ENCODE measurements around the gene NRXN2. TPM values are rescaled to one million over a fixed set of nuclear protein-coding genes. Genes with fewer than 3 reads are reported as not detected.
A peak's percentile ranks its signal among the peaks of the same experiment; 100 is the strongest.

Gene NRXN2
- total and polyA plus RNA-seq, 2 of the 13 experiments (the other 11 are each of a cell fraction or from before 2014, with no cell fraction given) = not detected

GRCh38 chr11:64762277-64762673, 39.3 kb upstream of the NRXN2 start (continued):
- TF ChIP-seq SP1 (IDR thresholded peaks at IDR 0.05) (no peak), SP1 (CRISPR knock-in tag; IDR thresholded peaks at IDR 0.05) (no peak), ZNF616 (CRISPR knock-in tag; IDR thresholded peaks at IDR 0.05; ENCODE audit: low read depth) (no peak), HCFC1 (IDR thresholded peaks at IDR 0.05; ENCODE audit: low read depth, low read length) (no peak), POLR2A (IDR thresholded peaks at IDR 0.05; ENCODE audit: insufficient read depth in 1 of 2, low read depth in 2 of 2, low read length in 2 of 2) (peak in 1 of 2 experiments; percentile 52; a peak in 1 of 4 replicates), HOMEZ (CRISPR knock-in tag; IDR thresholded peaks at IDR 0.05; ENCODE audit: low read depth) (no peak), GMEB2 (CRISPR knock-in tag; IDR thresholded peaks at IDR 0.05; ENCODE audit: low read depth) (no peak), ZMAT3 (CRISPR knock-in tag; conservative IDR thresholded peaks at IDR 0.05) (no peak), POLR2G (IDR thresholded peaks at IDR 0.05; ENCODE audit: low read depth, low read length) (peak; percentile 61), DR1 (CRISPR knock-in tag; IDR thresholded peaks at IDR 0.05) (no peak), BRF2 (CRISPR knock-in tag; IDR thresholded peaks at IDR 0.05) (no peak), ATAD3A (CRISPR knock-in tag; IDR thresholded peaks at IDR 0.05) (no peak), ELF1 (CRISPR knock-in tag; IDR thresholded peaks at IDR 0.05) (no peak), CSRNP2 (CRISPR knock-in tag; conservative IDR thresholded peaks at IDR 0.05; ENCODE audit: low read depth) (no peak), RBM22 (optimal IDR thresholded peaks at IDR 0.05; ENCODE audit: low read length) (peak; percentile 83), CCDC6 (CRISPR knock-in tag; IDR thresholded peaks at IDR 0.05) (no peak), HMG20A (CRISPR knock-in tag; IDR thresholded peaks at IDR 0.05; ENCODE audit: borderline replicate concordance) (no peak), ATF1 (CRISPR knock-in tag; IDR thresholded peaks at IDR 0.05) (no peak), AGO2 (optimal IDR thresholded peaks at IDR 0.05; ENCODE audit: low read depth, low read length) (peak; percentile 60), HNRNPH1 (optimal IDR thresholded peaks at IDR 0.05; ENCODE audit: low read depth, low read length) (no peak)
- TF ChIP-seq, protein P1, sequence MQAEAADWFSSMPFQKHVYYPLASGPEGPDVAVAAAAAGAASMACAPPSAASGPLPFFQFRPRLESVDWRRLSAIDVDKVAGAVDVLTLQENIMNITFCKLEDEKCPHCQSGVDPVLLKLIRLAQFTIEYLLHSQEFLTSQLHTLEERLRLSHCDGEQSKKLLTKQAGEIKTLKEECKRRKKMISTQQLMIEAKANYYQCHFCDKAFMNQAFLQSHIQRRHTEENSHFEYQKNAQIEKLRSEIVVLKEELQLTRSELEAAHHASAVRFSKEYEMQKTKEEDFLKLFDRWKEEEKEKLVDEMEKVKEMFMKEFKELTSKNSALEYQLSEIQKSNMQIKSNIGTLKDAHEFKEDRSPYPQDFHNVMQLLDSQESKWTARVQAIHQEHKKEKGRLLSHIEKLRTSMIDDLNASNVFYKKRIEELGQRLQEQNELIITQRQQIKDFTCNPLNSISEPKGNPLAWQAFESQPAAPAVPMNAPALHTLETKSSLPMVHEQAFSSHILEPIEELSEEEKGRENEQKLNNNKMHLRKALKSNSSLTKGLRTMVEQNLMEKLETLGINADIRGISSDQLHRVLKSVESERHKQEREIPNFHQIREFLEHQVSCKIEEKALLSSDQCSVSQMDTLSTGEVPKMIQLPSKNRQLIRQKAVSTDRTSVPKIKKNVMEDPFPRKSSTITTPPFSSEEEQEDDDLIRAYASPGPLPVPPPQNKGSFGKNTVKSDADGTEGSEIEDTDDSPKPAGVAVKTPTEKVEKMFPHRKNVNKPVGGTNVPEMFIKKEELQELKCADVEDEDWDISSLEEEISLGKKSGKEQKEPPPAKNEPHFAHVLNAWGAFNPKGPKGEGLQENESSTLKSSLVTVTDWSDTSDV (CRISPR knock-in tag; IDR thresholded peaks at IDR 0.05) = no peak
- TF ChIP-seq, protein P2, sequence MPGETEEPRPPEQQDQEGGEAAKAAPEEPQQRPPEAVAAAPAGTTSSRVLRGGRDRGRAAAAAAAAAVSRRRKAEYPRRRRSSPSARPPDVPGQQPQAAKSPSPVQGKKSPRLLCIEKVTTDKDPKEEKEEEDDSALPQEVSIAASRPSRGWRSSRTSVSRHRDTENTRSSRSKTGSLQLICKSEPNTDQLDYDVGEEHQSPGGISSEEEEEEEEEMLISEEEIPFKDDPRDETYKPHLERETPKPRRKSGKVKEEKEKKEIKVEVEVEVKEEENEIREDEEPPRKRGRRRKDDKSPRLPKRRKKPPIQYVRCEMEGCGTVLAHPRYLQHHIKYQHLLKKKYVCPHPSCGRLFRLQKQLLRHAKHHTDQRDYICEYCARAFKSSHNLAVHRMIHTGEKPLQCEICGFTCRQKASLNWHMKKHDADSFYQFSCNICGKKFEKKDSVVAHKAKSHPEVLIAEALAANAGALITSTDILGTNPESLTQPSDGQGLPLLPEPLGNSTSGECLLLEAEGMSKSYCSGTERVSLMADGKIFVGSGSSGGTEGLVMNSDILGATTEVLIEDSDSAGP (CRISPR knock-in tag; IDR thresholded peaks at IDR 0.05; ENCODE audit: borderline replicate concordance) = 0 out of 2 replicates have a peak, but pooled peaks have one; percentile 34
